Right atrium auricular region (tissue), 2 donors: ENCODE results near the gene OR51G1. TPM values are rescaled to one million over a fixed set of nuclear protein-coding genes. Genes with fewer than 3 reads are reported as not detected.

Source experiments
- DNase-seq: peaks from one replicate; pipeline ENCODE4 v3.0.0-alpha.2; 2019; ENCODE audit warnings: low spot score
- H3K27ac ChIP-seq, 2 donors: fragments of 200-600 bp; sonication (generic); 1 replicate in 1 of 2; 2 replicates in 1 of 2; pipeline ENCODE4 v1.5.1; 2016 to 2019
- H3K27me3 ChIP-seq, 2 donors: fragments of 200-600 bp; sonication (generic); one replicate each; pipeline versions ENCODE4 v1.5.1 to v1.6.0; 2017 to 2019
- H3K36me3 ChIP-seq: fragments of 200-600 bp; sonication (generic); one replicate; pipeline ENCODE4 v1.5.1; 2016
- H3K4me1 ChIP-seq, 2 donors: fragments of 200-600 bp; sonication (generic); one replicate each; pipeline versions ENCODE4 v1.5.1 to v1.6.0; 2017 to 2019
- H3K4me3 ChIP-seq, 2 donors: fragments of 200-600 bp; sonication (generic); 1 replicate in 1 of 2; 2 replicates in 1 of 2; pipeline ENCODE4 v1.5.1; 2017 to 2019; ENCODE audit warnings: mild to moderate bottlenecking in 1 of 2, moderate library complexity in 1 of 2
- H3K9me3 ChIP-seq, 2 donors: fragments of 200-600 bp; sonication (generic); one replicate each; pipeline ENCODE4 v1.5.1; 2019
- total RNA-seq, 2 donors: library from RNA; depleted of rRNA; stranded (reverse); fragments of >200 nt; gene quantifications; one replicate each; pipeline ENCODE4 v1.1.0, GENCODE V29; 2016
- TF ChIP-seq, protein P1 (sequence below), 2 donors: fragments of 200-600 bp; sonication (generic); IDR thresholded peaks; one replicate each; pipeline ENCODE4 v1.5.1; 2019; ENCODE audit warnings: antibody characterized with exemption in 2 of 2

Gene OR51G1
- total RNA-seq, 2 donors from 2014 or later = not detected

DNA sequence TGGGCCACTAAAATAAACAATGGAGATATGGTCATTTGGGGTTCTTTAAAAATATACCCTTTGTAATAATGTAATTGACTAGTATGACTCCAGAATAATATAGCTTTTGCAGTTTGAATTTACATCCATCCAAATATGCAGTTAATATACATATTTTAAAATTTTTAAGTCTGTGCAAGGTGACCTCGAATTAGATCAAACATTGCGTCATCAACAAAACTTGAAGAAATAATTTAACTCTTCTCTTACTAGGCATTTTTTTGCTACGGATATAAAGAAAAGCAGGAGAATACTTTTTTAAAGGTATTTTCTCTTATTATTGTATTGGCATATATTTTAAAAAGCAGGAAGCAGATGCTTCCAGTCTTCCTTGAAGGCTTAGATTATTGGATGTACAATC is 12.6 kb upstream of the OR51G1 start:
- H3K9me3 ChIP-seq = no peaks in the 10 kb centered on the region
- H3K4me1 ChIP-seq = no peaks in the 10 kb centered on the region
- H3K27ac ChIP-seq = no peak overlapping the region
- DNase-seq = no peak
- no peaks in the 10 kb centered on the region for H3K27me3 ChIP-seq
- TF ChIP-seq, protein P1, sequence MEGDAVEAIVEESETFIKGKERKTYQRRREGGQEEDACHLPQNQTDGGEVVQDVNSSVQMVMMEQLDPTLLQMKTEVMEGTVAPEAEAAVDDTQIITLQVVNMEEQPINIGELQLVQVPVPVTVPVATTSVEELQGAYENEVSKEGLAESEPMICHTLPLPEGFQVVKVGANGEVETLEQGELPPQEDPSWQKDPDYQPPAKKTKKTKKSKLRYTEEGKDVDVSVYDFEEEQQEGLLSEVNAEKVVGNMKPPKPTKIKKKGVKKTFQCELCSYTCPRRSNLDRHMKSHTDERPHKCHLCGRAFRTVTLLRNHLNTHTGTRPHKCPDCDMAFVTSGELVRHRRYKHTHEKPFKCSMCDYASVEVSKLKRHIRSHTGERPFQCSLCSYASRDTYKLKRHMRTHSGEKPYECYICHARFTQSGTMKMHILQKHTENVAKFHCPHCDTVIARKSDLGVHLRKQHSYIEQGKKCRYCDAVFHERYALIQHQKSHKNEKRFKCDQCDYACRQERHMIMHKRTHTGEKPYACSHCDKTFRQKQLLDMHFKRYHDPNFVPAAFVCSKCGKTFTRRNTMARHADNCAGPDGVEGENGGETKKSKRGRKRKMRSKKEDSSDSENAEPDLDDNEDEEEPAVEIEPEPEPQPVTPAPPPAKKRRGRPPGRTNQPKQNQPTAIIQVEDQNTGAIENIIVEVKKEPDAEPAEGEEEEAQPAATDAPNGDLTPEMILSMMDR (IDR thresholded peaks at IDR 0.05) = no peak
- H3K36me3 ChIP-seq = no peaks in the 10 kb centered on the region
- H3K4me3 ChIP-seq = no peak overlapping the region

DNA sequence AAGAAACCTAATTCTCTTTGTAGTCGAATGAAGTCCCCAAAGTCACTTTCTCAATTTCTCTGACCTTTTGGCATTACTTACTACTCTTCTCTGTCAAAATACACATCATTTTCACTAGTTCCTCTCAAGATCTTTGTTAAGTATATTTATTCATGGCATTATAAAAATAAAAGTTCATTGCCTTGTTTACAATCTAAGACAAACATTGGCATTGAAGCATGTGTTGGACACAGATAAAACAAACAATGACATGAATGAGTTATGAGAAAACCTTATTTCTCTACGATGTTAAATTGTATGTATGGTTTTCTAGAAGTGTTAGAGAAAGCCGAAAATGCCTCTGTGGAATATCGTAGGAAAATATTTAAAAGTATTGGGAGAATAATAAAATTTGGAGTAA is 8.6 kb upstream of the OR51G1 start:
- H3K4me1 ChIP-seq = no peaks in the 10 kb centered on the region
- H3K36me3 ChIP-seq = no peaks in the 10 kb centered on the region
- no peaks in the 10 kb centered on the region for H3K9me3 ChIP-seq
- DNase-seq = no peak
- TF ChIP-seq, protein P1 (IDR thresholded peaks at IDR 0.05) = no peak
- H3K4me3 ChIP-seq = no peak overlapping the region
- H3K27me3 ChIP-seq = no peaks in the 10 kb centered on the region
- H3K27ac ChIP-seq = no peak overlapping the region

DNA sequence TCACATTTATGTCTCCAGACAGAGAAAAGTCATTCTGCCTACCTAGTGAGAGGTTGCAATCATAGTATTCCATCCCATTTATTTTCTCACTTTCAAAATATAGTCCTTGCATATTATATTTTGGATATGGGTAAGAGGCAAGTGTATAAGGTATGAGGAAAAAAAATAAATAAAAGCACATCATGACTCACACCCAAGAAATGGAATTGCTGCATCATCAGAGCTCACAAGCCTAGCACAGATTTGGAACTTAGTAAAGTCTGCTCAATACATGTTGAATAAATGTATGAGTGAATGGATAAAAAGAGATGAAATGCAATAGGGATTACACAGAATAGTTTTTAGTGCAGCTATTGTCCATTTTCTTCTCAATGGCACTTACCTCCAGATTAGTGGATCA is 2.5 kb upstream of the OR51G1 start:
- no peak overlapping the region for H3K4me3 ChIP-seq
- DNase-seq = no peak
- H3K27ac ChIP-seq = no peak overlapping the region
- no peaks in the 10 kb centered on the region for H3K27me3 ChIP-seq
- TF ChIP-seq, protein P1 (IDR thresholded peaks at IDR 0.05) = no peak
- H3K9me3 ChIP-seq = no peaks in the 10 kb centered on the region
- H3K4me1 ChIP-seq = no peaks in the 10 kb centered on the region
- H3K36me3 ChIP-seq = no peaks in the 10 kb centered on the region

DNA sequence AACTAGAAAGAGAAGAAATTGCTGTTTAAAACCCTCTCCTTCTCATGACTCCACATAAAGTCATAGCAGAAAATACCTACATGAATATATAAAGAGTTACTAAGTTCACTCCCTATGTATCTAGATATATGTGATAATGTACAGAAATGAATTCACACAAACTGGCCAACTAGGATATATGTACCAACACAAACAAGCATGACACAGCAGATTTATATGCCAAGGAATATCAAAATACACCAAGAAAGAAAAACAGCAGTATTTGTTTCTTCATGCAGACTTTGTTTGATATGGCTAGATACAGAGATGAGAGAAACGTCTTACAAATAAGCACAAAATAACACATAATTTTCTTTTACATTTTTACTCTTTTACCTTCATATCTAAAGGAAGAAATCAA is 1.8 kb downstream of the OR51G1 start:
- Histone ChIP-seq H3K27ac (no peak overlapping the region), H3K36me3 (no peaks in the 10 kb centered on the region), H3K4me1 (no peaks in the 10 kb centered on the region), H3K27me3 (no peaks in the 10 kb centered on the region), H3K4me3 (no peak overlapping the region), H3K9me3 (no peaks in the 10 kb centered on the region)
- DNase-seq = no peak
- TF ChIP-seq, protein P1 (IDR thresholded peaks at IDR 0.05) = no peak

DNA sequence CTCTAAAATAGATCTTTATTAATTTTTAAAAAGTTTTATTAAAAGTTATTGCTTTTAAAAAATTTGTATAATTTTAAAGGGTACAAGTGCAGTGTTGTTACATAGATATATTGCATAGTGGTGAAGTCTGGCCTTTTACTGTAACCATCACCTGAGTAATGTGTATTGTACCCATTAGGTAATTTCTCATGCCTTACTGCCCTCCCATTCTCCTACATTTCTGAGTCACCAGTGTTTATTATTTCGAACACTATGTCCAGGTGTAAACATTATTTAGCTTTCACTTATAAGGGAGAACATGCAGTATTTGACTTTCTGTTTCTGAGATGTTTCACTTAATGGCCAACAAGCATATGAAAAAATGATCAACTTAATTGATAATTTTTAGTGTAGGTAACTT is 2.3 kb downstream of the OR51G1 start:
- H3K27me3 ChIP-seq = no peaks in the 10 kb centered on the region
- TF ChIP-seq, protein P1 (IDR thresholded peaks at IDR 0.05) = no peak

DNA sequence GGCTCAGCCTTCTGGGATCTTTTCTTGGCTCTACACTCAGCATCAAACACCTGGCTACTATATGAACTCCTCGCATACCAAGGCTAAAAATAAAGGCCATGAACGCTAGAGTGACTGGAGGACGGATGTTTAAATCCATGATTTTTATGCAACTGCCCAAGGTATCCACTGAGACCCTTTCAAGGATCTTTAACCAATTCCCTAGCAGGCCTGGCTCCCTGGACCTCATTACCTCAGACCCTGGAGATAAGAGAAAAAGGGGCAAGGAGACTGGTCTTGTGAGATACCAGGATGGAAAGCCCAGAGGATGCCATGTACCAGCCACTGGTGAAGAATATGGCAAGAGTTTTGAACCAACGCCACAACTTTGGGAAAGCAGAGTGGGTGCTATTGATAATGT is 4.9 kb downstream of the OR51G1 start, which contains the start of gene OR51G2:
Gene OR51G2, minus strand, starts transcription at position 101 of the 400 bp plus-strand sequence. CDS start 3,687 bp downstream, outside the sequence.
- Histone ChIP-seq H3K27me3 (no peaks in the 10 kb centered on the region), H3K36me3 (no peaks in the 10 kb centered on the region), H3K4me1 (no peaks in the 10 kb centered on the region), H3K9me3 (no peaks in the 10 kb centered on the region), H3K27ac (no peak within 1 kb of the TSS), H3K4me3 (no peak within 1 kb of the TSS)
- TF ChIP-seq, protein P1 (IDR thresholded peaks at IDR 0.05) = no peak
- DNase-seq = no peak

More for the DNA sequence above, 2.3 kb downstream of the OR51G1 start:
- Histone ChIP-seq H3K36me3 (no peaks in the 10 kb centered on the region), H3K9me3 (no peaks in the 10 kb centered on the region), H3K4me1 (no peaks in the 10 kb centered on the region), H3K27ac (no peak overlapping the region), H3K4me3 (no peak overlapping the region)
- DNase-seq = no peak
